Right forelimb (tissue), 1 donor: ENCODE results near the gene WWOX.

Experiments
- DNase-seq: peaks from one replicate; pipeline ENCODE4 v3.0.0-alpha.2; 2018

WWOX gene

DNA sequence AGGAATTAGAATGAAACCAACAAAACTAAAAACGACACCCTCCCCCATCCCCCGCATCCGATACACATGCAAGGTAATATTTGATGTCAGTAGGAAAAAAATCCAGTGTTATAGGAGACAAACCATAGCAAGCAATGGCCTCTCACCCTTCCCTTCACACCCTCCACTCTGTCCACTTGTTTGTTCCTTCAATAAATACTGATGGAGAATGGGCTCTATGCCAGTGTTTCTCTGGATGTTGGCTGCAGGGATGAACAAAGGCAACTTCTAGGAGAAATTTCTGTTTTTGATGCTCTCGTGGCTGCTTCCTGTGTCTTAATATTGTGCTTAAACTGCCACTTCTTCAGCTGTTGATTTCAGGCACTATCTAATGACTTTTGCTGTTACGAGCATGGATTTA is 98.8 kb downstream of the WWOX start:
- DNase-seq = no peak

DNA sequence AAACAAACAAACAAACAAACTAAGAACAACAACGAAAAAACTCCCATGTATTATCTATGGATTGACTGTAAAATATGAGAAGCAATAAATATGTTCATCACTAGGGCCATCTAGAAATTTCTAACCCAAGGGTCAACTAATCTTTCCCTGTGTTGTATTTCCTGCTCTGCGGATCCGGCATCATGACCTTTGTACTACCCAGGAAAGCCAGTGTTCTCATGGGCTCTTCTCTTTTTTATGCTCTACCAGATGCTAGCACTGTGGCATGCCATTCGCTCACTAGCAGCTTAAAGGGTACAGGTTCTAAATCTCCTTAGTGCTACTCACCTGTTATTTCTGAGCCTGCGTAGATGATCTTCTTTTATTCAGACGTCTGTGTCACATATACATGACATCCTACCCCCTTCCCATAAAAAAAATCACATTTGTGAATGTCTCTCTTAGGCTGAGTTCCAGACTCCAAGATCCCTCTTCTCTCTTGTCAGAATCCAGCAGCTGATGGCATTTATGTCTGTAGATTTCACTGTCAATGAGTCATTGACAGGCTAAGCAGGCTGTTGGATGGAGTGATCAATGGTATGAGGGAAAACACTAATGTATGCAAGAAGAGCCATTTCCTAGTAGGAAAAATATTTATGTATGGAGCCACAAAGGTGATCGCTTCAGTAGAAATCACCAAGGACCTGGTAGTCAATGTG is 100.0 kb downstream of the WWOX start:
- DNase-seq = no peak

DNA sequence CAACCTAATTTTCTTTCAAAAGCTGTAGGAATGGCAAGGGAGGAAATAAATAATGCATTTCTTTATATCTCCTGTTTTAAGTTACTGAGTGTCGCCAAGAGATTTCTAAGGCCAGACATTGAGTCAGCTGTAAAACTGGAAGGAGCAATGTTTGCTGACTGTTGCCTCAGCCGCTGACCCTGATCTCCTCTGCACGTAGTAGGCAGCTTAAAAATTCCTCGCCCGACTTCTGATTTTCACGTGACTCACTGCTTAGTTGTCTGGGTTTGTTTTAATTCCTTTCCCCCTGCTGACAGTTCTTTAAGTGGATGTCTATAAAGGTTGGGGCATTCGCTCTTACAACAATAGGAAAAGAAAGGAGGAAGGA is 100.6 kb downstream of the WWOX start:
- DNase-seq = no peak

DNA sequence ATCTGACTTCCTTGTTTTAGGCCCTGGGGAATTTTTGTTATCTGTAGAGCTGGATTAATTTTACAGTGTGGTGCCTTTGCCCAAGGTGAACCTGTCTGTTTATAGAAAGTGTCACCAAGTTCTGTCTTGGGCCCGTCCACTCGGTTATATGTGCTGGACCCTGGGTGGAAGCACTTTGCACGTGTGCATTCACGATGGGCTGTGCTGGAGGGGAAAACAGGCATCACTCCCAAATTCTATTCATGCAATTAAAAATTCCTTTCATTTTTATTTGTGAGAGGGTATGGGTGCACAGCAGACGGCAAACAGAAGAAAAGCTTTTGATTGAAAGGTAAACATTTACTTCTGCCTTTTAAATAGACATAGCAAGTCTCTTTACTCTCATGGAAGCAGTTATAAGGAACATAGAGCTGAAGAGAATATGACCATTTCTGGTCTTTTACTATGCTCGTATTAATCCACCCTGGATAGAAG is 101.2 kb downstream of the WWOX start:
- no peak for DNase-seq

DNA sequence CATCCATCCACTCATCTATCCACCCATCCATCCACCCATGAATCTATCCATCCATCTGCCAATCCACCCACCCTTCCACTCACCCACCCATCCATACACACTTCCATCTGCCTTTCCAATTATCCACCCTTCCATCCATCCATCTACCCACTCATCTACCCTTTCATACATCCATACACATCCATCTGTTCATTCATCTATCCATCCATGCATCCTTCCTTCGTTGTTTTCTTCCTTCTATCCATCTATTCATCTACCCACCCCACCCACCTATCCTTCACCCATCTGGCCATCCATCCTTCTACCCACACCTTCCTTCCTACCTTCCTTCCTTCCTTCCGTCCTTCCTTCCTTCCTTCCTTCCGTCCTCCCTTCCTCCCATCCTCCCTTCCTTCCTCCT is 106.1 kb downstream of the WWOX start:
- no peak for DNase-seq

DNA sequence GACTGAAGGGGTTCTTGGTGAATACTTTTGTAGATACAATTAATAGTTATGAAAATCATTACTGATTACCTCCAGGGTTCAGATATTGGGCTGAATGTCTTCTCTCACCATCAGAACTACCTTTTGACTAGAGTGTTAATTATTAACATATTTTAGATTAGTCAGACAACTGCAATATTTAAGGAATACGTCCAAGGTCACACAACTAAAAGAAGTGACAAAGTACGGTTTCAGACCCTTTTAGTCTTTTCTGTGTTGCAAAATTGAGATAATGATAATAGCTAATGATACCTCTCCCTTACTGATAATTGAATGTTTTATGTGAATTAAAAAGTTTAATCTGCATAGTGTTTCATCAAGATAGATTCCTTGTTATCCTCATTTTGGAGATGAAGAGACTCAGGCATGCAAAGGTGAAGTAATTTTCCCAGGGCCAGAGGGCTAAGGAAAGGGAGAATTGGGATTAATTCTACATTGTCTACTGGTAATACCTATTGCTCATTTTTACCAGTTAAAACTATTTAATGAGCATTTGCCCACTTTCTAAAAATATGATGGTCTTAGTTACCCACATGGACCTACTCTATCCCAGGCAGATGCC is 107.3 kb downstream of the WWOX start:
- no peak for DNase-seq

DNA sequence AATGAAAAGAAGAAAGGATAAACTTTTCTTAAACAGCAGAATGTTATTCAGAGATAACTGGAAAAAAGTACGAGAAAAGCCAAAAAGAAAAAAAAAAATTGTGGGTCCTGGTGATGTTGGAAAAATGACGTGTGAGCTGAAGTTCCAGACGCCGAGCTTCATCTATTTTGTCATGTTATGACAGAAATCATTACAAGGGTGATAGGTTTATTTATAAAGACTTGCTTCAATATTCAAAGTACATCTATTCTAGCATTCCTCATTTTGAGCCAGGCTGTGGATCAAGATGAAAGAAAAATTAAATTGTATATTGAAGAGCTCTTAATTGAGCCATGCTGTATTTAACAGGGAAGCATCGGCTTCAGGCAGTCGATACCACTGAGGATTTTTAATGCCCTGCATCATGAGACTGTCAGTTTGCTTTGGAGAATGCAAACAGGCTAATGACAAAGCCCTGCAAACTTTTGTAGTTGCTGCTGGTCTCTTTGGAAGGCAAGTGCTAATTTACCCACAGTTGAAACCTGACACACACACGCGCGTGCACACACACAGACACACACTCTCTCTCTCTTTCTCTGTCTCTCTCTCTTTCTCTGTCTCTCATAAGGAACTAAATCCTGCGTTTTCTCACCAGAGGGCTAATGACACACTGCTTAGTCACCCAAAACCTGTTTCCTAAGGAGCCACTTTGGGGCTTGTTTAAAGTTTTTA is 110.7 kb downstream of the WWOX start:
- no peak for DNase-seq

DNA sequence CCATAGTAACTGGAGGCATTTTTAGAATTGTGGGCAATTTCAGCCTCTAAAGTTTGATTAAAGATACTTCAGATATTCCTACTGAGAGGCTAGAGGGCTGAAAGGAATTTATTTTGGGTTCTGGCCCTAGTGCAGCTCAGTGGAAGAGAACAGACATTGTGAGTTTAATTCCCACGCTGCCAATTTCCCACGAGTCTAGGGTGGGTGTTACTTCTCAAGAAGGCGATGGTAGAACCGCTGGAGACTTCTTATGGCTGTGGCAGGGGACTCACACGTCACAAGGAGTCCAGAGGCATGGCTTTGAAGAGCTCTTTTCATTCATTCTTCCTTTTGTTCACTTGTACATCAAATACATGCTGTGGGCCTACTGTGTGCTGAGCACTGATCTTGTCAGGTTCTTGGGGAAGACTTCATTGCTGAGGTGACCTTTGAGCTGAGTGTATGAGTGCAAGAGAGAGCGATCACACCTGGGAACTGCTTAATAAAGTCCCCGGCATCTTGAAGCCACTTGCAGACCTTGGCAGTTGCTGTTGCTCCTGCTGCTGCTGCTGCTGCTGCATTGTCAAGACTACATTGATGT is 111.7 kb downstream of the WWOX start:
- no peak for DNase-seq

DNA sequence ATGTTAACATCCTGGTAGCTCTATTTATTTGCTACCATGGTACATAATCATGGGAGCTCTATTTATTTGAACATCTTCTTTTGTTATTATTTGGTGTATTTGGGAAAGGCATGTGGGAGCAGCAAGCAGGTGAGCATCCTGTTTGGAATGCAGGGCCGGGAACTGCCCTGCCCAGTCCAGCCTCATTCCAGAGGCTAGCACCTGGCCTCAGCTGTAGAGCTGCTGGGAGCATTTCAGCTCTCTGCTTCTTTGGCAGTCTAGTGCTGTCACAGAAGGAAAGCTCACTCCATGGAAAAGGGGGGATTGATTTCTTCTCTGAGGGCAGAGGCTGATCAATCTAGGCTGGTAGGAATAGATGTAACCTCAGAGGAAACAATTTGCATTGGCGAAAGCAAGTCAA is 112.5 kb downstream of the WWOX start:
- DNase-seq = no peak

DNA sequence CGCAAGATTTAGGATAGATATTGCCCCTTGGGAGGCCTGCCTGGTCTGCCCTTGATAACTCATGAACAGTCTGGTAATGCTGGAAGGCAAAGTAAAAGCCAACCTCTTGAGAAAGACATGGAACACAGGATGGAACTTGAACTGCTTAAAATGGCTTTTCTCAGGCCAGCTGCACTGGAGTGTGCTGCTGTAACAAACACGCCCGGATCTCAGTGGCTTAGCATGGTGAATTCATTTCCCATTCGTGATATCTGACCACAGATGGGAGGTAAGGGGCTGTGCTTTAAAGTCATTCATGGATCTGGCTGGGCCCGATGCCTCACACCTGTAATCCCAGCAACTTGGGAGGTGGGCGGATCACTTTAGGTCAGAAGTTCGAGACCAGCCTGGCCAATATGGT is 113.2 kb downstream of the WWOX start:
- no peak for DNase-seq

DNA sequence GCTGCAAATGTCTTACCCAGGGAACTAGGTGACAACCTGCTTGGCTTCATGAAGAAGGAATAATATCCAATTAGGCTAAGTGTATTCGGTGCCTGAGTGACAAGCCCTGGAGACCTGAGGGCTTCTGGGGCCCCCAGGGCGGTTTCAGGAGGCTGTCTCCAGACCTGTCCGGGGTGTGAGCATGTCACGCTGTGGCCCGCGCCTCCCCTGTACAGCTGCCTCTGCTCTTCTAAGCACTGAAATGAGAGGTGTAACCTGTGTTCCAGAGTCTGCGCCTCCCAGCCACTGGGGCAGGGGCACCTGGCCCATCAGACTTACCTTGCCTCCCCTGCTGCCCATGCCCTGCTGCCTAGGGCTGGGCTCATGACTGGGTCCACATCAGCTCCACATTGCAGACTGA is 114.3 kb downstream of the WWOX start:
- DNase-seq = no peak

DNA sequence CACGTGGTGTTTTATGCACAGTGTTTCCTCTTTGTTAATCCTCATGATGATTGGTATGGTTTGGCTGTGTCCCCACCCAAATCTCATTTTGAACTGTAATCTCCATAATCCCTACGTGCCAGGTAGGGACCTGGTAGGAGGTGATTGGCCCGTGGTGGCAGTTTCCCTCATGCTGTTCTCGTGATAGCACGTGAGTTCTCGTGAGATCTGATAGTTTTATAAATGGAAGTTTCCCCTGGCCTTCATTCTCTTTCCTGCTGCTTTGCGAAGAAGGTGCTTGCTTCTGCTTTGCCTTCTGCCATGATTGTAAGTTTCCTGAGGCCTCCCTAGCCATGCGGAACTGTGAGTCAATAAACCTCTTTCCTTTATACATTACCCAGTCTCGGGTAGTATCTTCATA is 115.8 kb downstream of the WWOX start:
- no peak for DNase-seq

DNA sequence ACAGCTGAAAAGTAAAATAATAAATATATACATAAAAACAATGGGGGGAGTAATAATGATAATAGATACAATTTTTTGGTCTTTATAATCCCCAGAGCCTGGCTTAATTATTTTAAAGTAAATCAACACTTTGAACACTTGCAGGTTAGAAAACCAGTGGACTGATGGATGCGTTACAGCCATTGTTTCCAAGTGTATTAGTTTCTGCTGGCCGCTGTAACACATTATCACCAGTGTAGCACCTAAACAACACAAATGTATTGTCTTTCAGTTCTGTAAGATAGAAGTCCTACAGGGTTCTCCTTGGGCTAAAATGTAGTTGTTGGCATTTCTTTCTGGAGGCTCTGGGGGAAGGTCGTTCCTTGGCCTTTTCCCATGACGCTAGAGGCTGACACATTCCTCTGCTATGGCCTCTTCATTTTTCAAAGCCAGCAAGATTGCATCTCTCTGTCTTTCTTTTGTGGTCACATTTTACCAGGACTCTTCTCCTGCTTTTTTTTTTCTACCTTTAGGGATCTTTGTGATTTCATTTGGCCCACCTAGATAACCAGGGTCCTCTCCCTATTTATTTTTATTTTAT is 116.8 kb downstream of the WWOX start:
- no peak for DNase-seq

DNA sequence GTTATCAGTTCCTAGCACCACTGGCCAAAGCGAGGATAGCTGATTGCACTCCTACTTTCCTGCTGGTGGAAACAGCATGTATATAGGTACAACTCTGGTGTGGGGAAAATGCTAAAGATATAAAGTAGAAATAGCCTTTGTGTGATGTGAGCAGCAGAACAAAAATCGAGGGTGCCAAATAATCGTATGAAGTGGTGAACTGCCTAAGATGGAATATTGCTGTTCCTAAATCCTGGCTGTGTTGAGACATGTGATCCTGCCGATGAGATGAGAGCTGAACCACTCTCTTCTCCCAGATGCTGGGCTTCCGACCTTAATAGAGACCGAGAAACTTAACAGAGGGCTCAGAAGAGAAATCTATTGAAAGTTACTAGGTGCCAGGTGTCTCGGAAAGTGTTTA is 117.8 kb downstream of the WWOX start:
- DNase-seq = no peak

DNA sequence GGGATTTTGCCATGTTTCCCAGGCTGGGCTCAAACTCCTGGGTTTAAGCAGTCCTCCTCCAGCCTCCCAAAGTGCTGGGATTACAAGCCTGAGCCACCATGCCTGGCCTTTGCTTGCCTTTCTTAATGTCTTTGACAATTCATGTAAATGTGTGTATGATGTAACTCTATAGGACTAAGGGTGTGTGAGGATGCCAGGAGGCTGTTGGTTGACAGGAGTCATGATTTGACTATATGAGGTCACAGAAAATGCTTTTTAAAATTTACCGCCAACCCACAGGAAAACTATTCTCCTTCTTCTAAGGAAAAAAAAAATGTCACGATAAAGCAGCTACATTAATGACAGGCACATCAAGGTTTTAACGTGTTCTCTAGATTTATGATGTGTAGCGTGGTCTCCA is 118.8 kb downstream of the WWOX start:
- DNase-seq = no peak

DNA sequence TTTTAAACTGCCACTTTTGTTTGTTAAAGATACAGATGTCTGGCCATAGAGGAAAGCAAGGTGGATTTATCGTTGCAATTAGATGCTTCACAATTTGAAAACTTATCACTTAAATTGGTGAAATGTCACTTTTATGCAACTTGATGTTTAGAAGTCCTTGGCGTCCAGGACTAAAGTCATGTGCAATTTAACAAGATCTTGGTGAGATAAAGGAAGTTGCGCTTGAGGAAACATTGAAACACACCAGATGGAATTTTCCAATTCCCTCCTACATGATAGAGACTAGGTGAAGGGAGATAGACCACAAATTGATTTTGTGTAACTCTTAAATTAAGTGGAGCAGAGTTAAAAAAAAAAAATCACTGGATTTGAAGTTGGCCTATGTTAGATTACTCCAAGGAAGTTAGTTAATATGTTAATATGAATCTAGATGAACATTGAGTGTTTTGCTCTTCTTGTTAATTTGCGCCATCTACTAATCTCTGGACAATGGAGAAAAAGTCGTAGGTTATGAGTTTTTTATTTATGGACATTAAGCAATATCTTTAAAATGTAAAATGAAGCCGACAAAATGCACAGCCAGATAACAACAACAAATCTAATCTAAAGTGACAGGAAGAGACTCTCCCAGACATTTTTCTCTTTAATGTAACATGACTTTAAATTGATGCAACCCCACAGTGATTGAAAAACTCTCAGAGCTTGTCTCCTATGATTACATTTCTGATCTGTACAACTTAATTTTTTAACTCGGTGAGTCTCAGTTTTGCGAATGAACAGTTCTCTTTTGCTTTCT is 119.6 kb downstream of the WWOX start:
- no peak for DNase-seq

DNA sequence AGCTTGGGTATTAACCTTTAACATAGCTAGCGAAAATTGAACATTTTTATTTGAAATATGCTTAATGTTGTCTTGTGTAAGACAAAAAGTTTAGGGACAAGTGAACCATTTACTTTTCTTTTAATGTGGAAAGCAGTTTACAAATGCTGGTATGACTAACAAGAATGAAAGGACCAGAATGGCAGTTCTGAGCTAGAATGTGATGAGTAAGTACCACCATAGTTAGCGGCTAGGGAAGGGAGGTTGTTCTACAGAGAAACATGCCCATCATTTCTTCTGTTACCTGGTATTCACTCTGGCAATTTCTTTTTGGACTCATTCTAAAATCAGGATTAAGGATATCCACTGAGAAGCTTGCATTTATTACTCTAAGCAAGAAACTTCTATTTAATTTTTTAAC is 121.1 kb downstream of the WWOX start:
- DNase-seq = no peak

DNA sequence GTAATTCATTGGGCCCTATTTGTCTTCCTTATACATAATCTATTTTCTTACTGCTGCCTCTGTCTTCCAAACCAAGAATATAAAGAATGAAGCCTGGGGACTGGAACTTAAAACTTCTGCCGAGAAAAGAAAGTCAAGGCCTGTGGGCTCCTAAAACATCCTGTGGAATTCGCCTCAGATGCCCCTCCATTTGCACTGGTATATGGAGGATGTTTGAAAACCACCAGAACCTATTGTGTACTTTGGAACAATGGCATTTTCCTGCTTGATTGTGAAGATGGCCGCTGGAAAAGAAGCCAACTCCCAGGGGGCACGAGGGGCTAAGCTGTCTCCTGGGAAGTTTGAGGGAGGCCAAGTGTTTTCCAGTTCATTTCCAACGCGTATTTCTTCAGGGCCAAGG is 122.4 kb downstream of the WWOX start:
- DNase-seq = no peak

DNA sequence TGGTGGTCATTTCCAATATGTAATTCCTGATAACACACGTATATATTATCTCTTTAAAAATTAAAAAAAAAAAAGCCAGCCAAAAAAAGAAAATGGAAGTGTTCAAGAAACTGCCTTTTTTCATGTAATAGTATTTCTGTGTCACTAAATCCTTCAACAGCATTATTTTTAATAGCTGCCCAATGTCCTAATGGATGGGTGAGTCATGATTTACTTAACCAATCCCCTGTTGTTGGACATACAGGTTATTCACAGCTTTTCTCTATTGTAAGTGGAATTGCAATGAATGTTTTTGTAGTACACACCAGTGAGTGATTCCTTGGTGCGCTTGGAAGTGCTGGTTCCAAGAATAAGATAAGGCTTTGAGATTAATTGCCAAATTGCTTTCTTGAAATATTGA is 124.9 kb downstream of the WWOX start:
- no peak for DNase-seq

DNA sequence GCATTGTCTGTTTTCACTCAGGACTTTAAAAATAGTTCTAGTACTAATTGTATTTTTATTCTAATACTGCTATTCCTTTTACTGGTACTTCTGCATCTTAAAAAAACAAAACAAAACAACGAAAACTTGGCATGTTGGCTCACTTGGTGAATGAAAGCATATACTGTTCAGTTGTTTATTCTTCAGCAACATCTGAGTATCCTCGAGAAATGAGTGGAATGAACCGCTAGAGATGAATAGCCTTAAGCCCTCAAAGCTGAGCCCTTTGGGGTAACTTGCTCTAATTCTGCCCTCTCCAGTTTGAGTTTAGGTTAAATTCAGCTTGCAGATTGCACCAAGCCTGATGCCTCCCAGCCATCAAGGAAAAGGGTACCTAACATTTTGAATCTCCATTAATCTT is 126.5 kb downstream of the WWOX start:
- no peak for DNase-seq

DNA sequence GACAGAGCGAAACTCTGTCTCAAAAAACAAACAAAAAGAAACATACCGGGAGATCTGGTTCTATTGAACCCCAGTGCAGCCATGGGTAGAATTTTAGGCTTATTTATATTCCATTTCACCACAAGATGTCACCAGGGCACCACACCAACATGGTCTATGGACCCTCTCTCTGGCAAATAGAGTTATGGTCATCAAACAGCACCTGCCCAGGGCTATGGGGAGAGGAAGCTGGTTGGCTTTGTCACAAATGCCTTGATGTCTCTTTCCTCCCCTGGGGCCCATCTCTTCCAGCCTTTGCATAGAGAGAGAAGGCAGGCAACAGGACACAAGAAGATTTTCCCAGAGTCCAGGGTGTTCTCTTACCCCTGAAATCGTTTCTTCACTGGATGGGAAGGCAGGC is 128.4 kb downstream of the WWOX start:
- DNase-seq = no peak

DNA sequence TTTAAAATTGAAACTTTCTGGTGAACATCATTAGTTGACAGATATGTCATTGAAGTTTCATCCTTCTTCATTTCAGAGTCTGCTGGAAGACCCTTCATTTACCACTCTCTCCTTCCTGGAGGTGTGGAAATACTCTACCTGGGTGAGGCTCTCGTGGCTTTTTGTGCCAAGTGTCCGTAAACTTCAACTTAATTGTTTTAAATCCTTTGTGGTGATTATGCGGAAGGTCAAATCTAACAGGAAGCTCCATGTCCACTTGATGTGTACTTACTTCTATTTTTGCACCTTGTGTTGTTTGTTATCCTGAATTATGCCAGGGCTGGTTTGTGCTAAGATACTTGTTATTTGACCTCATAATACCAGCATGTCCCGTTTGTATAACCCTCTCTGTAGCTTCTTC is 129.2 kb downstream of the WWOX start:
- no peak for DNase-seq

DNA sequence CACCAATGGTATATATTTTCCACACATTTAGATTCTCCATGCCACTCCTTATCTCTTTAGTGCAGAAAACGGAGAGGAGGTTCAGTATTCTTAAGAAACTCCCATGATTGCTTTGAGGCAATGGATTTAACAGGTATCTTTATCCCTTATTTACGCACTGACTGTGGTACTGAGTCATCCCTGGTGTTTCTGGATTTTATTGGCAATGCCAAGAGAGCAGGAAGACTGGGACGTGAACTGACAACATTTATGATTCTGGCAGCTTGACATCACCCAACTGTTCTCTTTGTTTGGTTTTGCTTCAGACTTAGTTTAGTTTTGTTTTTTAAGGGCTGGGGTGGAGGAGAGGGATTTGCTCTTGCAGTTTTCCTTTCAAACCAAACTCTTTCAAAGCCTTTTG is 131.4 kb downstream of the WWOX start:
- DNase-seq = no peak
